ENCODE results near the gene PLP2. TPM values are rescaled to one million over a fixed set of nuclear protein-coding genes. Genes with fewer than 3 reads are reported as not detected.

The PLP2 gene
- total RNA-seq, 1 donor from 2014 or later, result 37.8 TPM

GRCh38 chrX:49153467-49153866 lies 18.2 kb upstream of the PLP2 start:
- Mint-ChIP-seq H3K4me3 (no peak overlapping the region), H3K36me3 (peaks cover 8% of the 10 kb centered on the region), H3K4me1 (peaks cover 10% of the 10 kb centered on the region), H3K9me3 (peaks cover 19% of the 10 kb centered on the region), H3K27me3 (ENCODE audit: low read depth) (no peaks in the 10 kb centered on the region), H3K27ac (no peak overlapping the region)
- no peak for DNase-seq (ENCODE audit: low spot score in 2 of 2, unreplicated experiment in 2 of 2)
- TF ChIP-seq CTCF (IDR thresholded peaks at IDR 0.05; ENCODE audit: unreplicated experiment), result no peak

- peaks cover 12% of the 10 kb centered on the region for H3K9me3 Mint-ChIP-seq
- TF ChIP-seq CTCF (IDR thresholded peaks at IDR 0.05; ENCODE audit: unreplicated experiment), result no peak
These were observed 16.3 kb upstream of the PLP2 start for GRCh38 chrX:49155243-49155899.

GRCh38 chrX:49155900-49156837 lies 15.5 kb upstream of the PLP2 start:
- TF ChIP-seq CTCF (IDR thresholded peaks at IDR 0.05; ENCODE audit: unreplicated experiment), result peak; percentile 51
- Mint-ChIP-seq H3K4me3 (peak overlapping the region; percentile 78), H3K9me3 (peaks cover 9% of the 10 kb centered on the region), H3K36me3 (peaks cover 2% of the 10 kb centered on the region), H3K4me1 (peaks cover 10% of the 10 kb centered on the region), H3K27me3 (ENCODE audit: low read depth) (no peaks in the 10 kb centered on the region), H3K27ac (peak overlapping the region; percentile 99)
- DNase-seq (ENCODE audit: low spot score in 2 of 2, unreplicated experiment in 2 of 2), result peak; percentile 66 to 83

More at GRCh38 chrX:49155243-49155899, 16.3 kb upstream of the PLP2 start:
- Mint-ChIP-seq H3K4me3 (peak overlapping the region; percentile 78), H3K4me1 (peaks cover 10% of the 10 kb centered on the region), H3K27ac (peak overlapping the region; percentile 99), H3K27me3 (ENCODE audit: low read depth) (no peaks in the 10 kb centered on the region), H3K36me3 (peaks cover 4% of the 10 kb centered on the region)
- no peak for DNase-seq (ENCODE audit: low spot score in 2 of 2, unreplicated experiment in 2 of 2)

GRCh38 chrX:49157194-49157593 lies 14.5 kb upstream of the PLP2 start:
- no peak for DNase-seq (ENCODE audit: low spot score in 2 of 2, unreplicated experiment in 2 of 2)
- no peaks in the 10 kb centered on the region for H3K27me3 Mint-ChIP-seq (ENCODE audit: low read depth)
- peak overlapping the region; percentile 17 for H3K4me3 Mint-ChIP-seq
- H3K9me3 Mint-ChIP-seq, result peaks cover 9% of the 10 kb centered on the region
- H3K36me3 Mint-ChIP-seq, result peaks cover under 1% of the 10 kb centered on the region
- no peak overlapping the region for H3K27ac Mint-ChIP-seq
- no peak for TF ChIP-seq CTCF (IDR thresholded peaks at IDR 0.05; ENCODE audit: unreplicated experiment)
- peaks cover 10% of the 10 kb centered on the region for H3K4me1 Mint-ChIP-seq

GRCh38 chrX:49160908-49161307 lies 10.8 kb upstream of the PLP2 start:
- no peak overlapping the region for H3K4me3 Mint-ChIP-seq
- no peaks in the 10 kb centered on the region for H3K27me3 Mint-ChIP-seq (ENCODE audit: low read depth)
- no peak overlapping the region for H3K27ac Mint-ChIP-seq
- H3K36me3 Mint-ChIP-seq, result no peaks in the 10 kb centered on the region
- H3K9me3 Mint-ChIP-seq, result peaks cover 3% of the 10 kb centered on the region
- H3K4me1 Mint-ChIP-seq, result peaks cover 6% of the 10 kb centered on the region
- DNase-seq (ENCODE audit: low spot score in 2 of 2, unreplicated experiment in 2 of 2), result no peak
- TF ChIP-seq CTCF (IDR thresholded peaks at IDR 0.05; ENCODE audit: unreplicated experiment), result no peak

Measured in mesothelial cell of epicardium (in vitro differentiated cells).